Endothelial cell of umbilical vein (primary cell): Measurements from ENCODE around the gene CAMP. TPM values are rescaled to one million over a fixed set of nuclear protein-coding genes. Genes with fewer than 3 reads are reported as not detected.

Experiments
- BruUV-seq: library from RNA; stranded (reverse); fragments of 400-500 nt; replicated peaks from 2 replicates; lab custom pipeline; 2021; lab: Mats Ljungman, UMichigan
- CTCF ChIA-PET: fragments of 300-600, 350-600 bp; sonication (Branson Sonifier 250); formaldehyde crosslinking; loops from one replicate; lab custom pipeline; 2021; ENCODE audit warnings: antibody characterized with exemption, inconsistent platforms; lab: Charles Lee
- POLR2A ChIA-PET: fragments of 300-600, 350-600 bp; sonication (Branson Sonifier 250); formaldehyde crosslinking; loops from one replicate; lab custom pipeline; 2021; ENCODE audit warnings: antibody characterized with exemption, inconsistent platforms; lab: Charles Lee
- DNase-seq: peaks from one replicate; pipeline ENCODE4 v3.0.0-alpha.2; 2011; ENCODE audit warnings: low read depth, low spot score
- FAIRE-seq: peaks from 2 replicates; lab custom pipeline; 2011; peaks lifted over from hg19 to GRCh38; lab: Jason Lieb, UNC
- H2AFZ ChIP-seq: 2 replicates; pipeline ENCODE4 v1.6.0; 2012; ENCODE audit warnings: low read depth, low read length, control low read depth, inconsistent platforms
- H3K27ac ChIP-seq: 2 replicates; pipeline ENCODE4 v1.5.1; 2011; ENCODE audit warnings: low read depth, mild to moderate bottlenecking, control low read depth, low read length, moderate library complexity; ENCODE audit not compliant: insufficient read depth
- H3K27me3 ChIP-seq, 2 experiments: 2 replicates each; pipeline versions ENCODE4 v1.6.0 to v1.6.1; 2011; ENCODE audit warnings: low read length in 2 of 2, mixed read lengths in 1 of 2; ENCODE audit not compliant: control insufficient read depth in 2 of 2, insufficient read depth in 2 of 2
- H3K36me3 ChIP-seq, 2 experiments: 2 replicates in 1 of 2; 3 replicates in 1 of 2; pipeline ENCODE4 v1.5.1; 2011; ENCODE audit warnings: low read length in 2 of 2, mild to moderate bottlenecking in 1 of 2, moderate library complexity in 1 of 2; ENCODE audit not compliant: control insufficient read depth in 2 of 2, insufficient read depth in 2 of 2; ENCODE audit errors: extremely low read depth in 1 of 2
- H3K4me1 ChIP-seq: 3 replicates; pipeline ENCODE4 v1.5.1; 2011; ENCODE audit warnings: mild to moderate bottlenecking, low read length; ENCODE audit not compliant: control insufficient read depth, insufficient read depth; ENCODE audit errors: extremely low read depth
- H3K4me2 ChIP-seq: 2 replicates; pipeline ENCODE4 v1.6.1; 2011; ENCODE audit warnings: low read length, control low read depth, mixed read lengths; ENCODE audit not compliant: insufficient read depth
- H3K4me3 ChIP-seq, 3 experiments: fragments of 200-600 bp in 1 of 3; sonication (generic), shearing (Covaris generic) in 1 of 3; replicated peaks in 1 of 3; 2 replicates each; pipeline ENCODE4 v1.5.1; 2011 to 2016; ENCODE audit warnings: control low read depth in 3 of 3, low read length in 3 of 3, mild to moderate bottlenecking in 2 of 3, inconsistent platforms in 1 of 3, low read depth in 1 of 3, moderate library complexity in 1 of 3; ENCODE audit not compliant: insufficient read depth in 1 of 3
- H3K79me2 ChIP-seq: 2 replicates; pipeline ENCODE4 v1.6.0; 2012; ENCODE audit warnings: low read length, inconsistent platforms; ENCODE audit not compliant: control insufficient read depth, insufficient read depth
- H3K9ac ChIP-seq: replicated peaks from 2 replicates; pipeline ENCODE3; 2011; ENCODE audit warnings: low read length, control low read depth; ENCODE audit not compliant: insufficient read depth; ENCODE audit errors: extremely low read depth
- H3K9me1 ChIP-seq: replicated peaks from 3 replicates; pipeline ENCODE4 v1.6.0; 2011; ENCODE audit warnings: mild to moderate bottlenecking, low read length; ENCODE audit not compliant: control insufficient read depth, insufficient read depth; ENCODE audit errors: extremely low read depth
- H3K9me3 ChIP-seq: replicated peaks from 2 replicates; pipeline ENCODE4 v1.5.1; 2012; ENCODE audit warnings: low read length, inconsistent platforms; ENCODE audit not compliant: control insufficient read depth, insufficient read depth
- H4K20me1 ChIP-seq: replicated peaks from 2 replicates; pipeline ENCODE3; 2011; ENCODE audit warnings: mild to moderate bottlenecking, low read length; ENCODE audit not compliant: control insufficient read depth, insufficient read depth; ENCODE audit errors: extremely low read depth
- EZH2 ChIP-seq: IDR thresholded peaks from 2 replicates; pipeline ENCODE4 v1.6.1; 2012; ENCODE audit warnings: borderline replicate concordance, low read depth, mild to moderate bottlenecking, moderate library complexity, low read length, inconsistent platforms; ENCODE audit not compliant: severe bottlenecking
- FOS ChIP-seq: IDR thresholded peaks from 2 replicates; pipeline ENCODE4 v1.6.1; 2011; ENCODE audit warnings: mild to moderate bottlenecking, low read length, moderate library complexity, borderline replicate concordance; ENCODE audit not compliant: insufficient read depth
- GATA2 ChIP-seq: IDR thresholded peaks from 2 replicates; pipeline ENCODE4 v1.7.0; 2011; ENCODE audit warnings: low read depth, mild to moderate bottlenecking, moderate library complexity, mixed read lengths, low read length; ENCODE audit not compliant: insufficient read length, insufficient read depth
- JUN ChIP-seq: IDR thresholded peaks from 2 replicates; pipeline ENCODE4 v1.6.1; 2011; ENCODE audit warnings: borderline replicate concordance, low read depth; ENCODE audit not compliant: insufficient read length, insufficient read depth
- MYC ChIP-seq: IDR thresholded peaks from one replicate; pipeline ENCODE4 v1.6.1; 2011; ENCODE audit warnings: mild to moderate bottlenecking, low read depth, low read length
- POLR2A ChIP-seq: IDR thresholded peaks from 2 replicates; pipeline ENCODE4 v1.6.1; 2012; ENCODE audit warnings: low read depth, mild to moderate bottlenecking, control low read depth, low read length
- POLR2AphosphoS5 ChIP-seq: IDR thresholded peaks from 2 replicates; pipeline ENCODE4 v1.6.1; 2012; ENCODE audit warnings: low read depth, mild to moderate bottlenecking, control low read depth, low read length, moderate library complexity; ENCODE audit not compliant: insufficient read depth
- dilution Hi-C: fragments of 300-500 bp; cut with MboI; formaldehyde crosslinking; loops from one replicate; pipeline ENCODE4 v1.15.0; 2019; ENCODE audit warnings: low sequenced_read_pairs; ENCODE audit not compliant: extremely low pct_ligation_motif_present
- intact Hi-C: fragments of 100-400 bp; cut with micrococcal nuclease; formaldehyde crosslinking; loops from one replicate; pipeline ENCODE4 v1.10.0; 2022
- polyA plus RNA-seq, 4 experiments: library from polyadenylated mRNA; depleted of rRNA in 3 of 4; stranded (reverse) in 3 of 4; unstranded in 1 of 4; fragments of >200 nt; gene quantifications; 2 replicates each; pipeline versions ENCODE4 v1.2.1 to v1.2.3, GENCODE V29; 2011 to 2012; ENCODE audit warnings: missing spikeins in 1 of 4
- total RNA-seq: library from RNA; stranded (reverse); gene quantifications from 2 replicates; pipeline ENCODE4 v1.2.3, GENCODE V29; 2021
- TF ChIP-seq, protein P1 (sequence below): IDR thresholded peaks from 2 replicates; pipeline ENCODE4 v1.6.1; 2011; ENCODE audit not compliant: insufficient read depth, insufficient read length
- TF ChIP-seq, protein P2 (sequence below), 2 donors: IDR thresholded peaks; 1 replicate in 1 of 2; 2 replicates in 1 of 2; pipeline ENCODE4 v1.5.1; 2011; ENCODE audit warnings: low read length in 2 of 2, mild to moderate bottlenecking in 2 of 2, moderate library complexity in 2 of 2, control low read depth in 1 of 2, inconsistent platforms in 1 of 2, low read depth in 1 of 2; ENCODE audit not compliant: insufficient read depth in 1 of 2; ENCODE audit errors: extremely low read depth in 1 of 2

CAMP gene
- total and polyA plus RNA-seq, 2 donors (not counting 3 experiments of a cell fraction or from before 2014, with no cell fraction given) = not detected

DNA sequence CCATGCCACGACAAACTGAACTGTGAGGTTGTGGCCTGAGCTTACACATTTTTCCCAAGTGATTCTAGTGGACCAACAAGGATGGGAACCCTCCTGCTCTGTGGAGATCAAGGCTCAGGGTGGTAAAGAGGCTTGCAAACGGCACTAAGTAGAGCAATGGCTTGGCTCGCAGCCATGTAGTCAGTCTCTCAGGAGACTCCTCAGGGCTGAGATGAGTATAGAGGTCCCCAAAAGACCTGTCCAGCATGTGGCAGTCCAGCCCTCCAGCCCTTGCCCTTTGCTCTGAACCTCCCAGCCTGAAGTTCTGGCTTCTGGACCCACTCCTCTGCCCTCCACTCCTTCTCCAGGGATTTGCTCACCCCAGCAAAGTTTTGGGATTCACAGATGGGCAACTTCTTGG, 8.3 kb upstream of the CAMP start:
- dilution Hi-C loops = no loop called here
- H3K36me3 ChIP-seq = no peaks in the 10 kb centered on the region
- FAIRE-seq (no peak), DNase-seq (no peak)
- no peaks in the 10 kb centered on the region for H4K20me1 ChIP-seq
- no peak overlapping the region for H3K9ac ChIP-seq
- no peak overlapping the region for H3K27ac ChIP-seq
- BruUV-seq = no TSS peak
- POLR2A ChIA-PET = no interaction called here
- TF ChIP-seq EZH2 = no peak
- no peak for TF ChIP-seq MYC
- no peak for TF ChIP-seq POLR2AphosphoS5
- TF ChIP-seq JUN = no peak
- TF ChIP-seq POLR2A = no peak
- TF ChIP-seq GATA2 = no peak
- TF ChIP-seq, protein P1, sequence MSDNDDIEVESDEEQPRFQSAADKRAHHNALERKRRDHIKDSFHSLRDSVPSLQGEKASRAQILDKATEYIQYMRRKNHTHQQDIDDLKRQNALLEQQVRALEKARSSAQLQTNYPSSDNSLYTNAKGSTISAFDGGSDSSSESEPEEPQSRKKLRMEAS = no peak
- no peak for TF ChIP-seq FOS
- TF ChIP-seq, protein P2, sequence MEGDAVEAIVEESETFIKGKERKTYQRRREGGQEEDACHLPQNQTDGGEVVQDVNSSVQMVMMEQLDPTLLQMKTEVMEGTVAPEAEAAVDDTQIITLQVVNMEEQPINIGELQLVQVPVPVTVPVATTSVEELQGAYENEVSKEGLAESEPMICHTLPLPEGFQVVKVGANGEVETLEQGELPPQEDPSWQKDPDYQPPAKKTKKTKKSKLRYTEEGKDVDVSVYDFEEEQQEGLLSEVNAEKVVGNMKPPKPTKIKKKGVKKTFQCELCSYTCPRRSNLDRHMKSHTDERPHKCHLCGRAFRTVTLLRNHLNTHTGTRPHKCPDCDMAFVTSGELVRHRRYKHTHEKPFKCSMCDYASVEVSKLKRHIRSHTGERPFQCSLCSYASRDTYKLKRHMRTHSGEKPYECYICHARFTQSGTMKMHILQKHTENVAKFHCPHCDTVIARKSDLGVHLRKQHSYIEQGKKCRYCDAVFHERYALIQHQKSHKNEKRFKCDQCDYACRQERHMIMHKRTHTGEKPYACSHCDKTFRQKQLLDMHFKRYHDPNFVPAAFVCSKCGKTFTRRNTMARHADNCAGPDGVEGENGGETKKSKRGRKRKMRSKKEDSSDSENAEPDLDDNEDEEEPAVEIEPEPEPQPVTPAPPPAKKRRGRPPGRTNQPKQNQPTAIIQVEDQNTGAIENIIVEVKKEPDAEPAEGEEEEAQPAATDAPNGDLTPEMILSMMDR (IDR thresholded peaks at IDR 0.05; ENCODE audit: extremely low read depth in 1 of 2, insufficient read depth in 1 of 2, low read depth in 1 of 2, low read length in 2 of 2) = no peak
- H3K27me3 ChIP-seq = peaks cover 0 to 11% of the 10 kb centered on the region in 2 experiments
- H3K9me1 ChIP-seq = no peaks in the 10 kb centered on the region
- no peak overlapping the region for H2AFZ ChIP-seq
- H3K4me1 ChIP-seq = no peaks in the 10 kb centered on the region
- H3K4me2 ChIP-seq = no peak overlapping the region
- H3K4me3 ChIP-seq = no peak overlapping the region
- CTCF ChIA-PET = no interaction called here
- H3K79me2 ChIP-seq = no peaks in the 10 kb centered on the region
- H3K9me3 ChIP-seq = no peaks in the 10 kb centered on the region
- intact Hi-C loops = no loop called here
